ENCODE results near the gene SLC6A8. TPM values are rescaled to one million over a fixed set of nuclear protein-coding genes. Genes with fewer than 3 reads are reported as not detected.
A peak's percentile ranks its signal among the peaks of the same experiment; 100 is the strongest.

The SLC6A8 gene
- total RNA-seq = 178 TPM
- long read RNA-seq, transcript SLC6A8-201 (13 exons, 3,763 nt) = major isoform, 48 of 84 reads
- long read RNA-seq, partial matches to known transcripts = 30 of 84 reads
- long read RNA-seq, other reads (novel, unspliced or antisense) = 6 of 84 reads

DNA sequence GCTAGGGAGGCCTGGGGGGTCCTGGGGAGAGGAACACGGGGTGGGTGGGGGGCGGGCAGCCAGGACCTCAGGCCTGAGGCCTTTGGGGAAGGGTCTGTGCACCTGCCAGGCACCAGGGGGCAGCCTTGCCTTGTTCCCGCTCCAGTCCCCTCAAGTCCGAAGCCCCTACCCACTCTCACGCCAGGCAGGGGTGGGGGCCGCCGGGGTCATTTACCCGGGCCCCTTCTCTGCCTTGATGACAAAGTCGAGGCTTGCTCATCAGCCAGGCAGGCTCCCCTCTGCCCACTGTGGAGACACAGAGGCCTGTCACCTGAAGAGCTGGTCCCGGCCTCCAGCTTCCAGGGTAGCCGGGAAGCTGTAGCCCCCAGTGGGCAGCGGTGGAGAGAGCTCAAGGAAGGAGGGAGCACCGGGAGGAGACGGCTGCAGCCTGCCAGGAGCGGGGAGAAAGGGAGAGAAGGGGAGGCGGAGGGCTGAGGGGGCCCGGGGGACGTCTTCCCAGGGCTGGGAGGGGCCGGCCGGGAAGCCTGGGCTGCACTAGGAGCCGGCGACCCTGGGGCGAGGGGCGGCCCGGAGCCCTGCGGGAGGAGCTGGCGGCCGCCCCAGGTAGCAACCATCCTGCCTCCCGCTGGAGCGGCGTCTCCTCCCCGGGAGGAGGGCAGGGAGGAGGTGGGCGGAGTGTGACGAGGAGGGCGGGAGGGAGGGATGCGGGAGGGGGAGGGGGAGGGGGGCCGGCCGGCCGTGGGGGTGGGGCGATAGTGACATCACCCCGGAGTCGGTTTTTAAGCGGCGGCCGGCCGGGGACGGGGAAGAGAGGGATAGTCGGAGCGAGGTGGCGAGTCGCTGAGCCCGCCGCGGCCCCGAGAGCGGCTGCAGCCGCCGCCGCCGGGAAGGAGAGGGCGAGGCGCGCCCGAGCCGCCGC is at the start of gene SLC6A8:
SLC6A8 (plus strand) TSS at position 806 of the 919 bp plus-strand sequence. CDS start 649 bp downstream, outside the sequence.
- DNase-seq (ENCODE audit: missing footprints) = peak; percentile 86
- intact Hi-C loops (cut with DNase I) = loop anchor here (2.0 to 5.0 kb wide), 2 partner anchors 21 to 35 kb away; partner anchors contain the start of genes ABCD1 and BCAP31
- peak; percentile 64 for ATAC-seq

DNA sequence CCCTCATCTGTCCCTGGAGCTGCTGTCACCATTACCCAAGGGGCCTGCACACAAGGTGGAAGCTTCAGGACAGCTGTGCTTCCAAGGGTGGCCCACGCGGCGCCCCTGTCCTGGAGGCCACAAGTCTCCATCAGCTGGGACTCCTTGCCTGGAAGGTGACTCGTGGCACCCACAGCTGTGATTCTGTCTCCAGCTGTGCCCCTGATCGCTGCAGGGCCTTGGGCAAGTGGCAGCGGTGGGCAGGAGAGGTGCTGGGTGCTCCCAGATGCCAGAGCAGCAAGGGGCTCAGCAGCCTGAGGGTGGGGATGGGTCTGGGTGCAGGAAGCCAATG is 49.7 kb upstream of the SLC6A8 start:
- intact Hi-C loops (cut with DNase I) = no loop called here
- DNase-seq (ENCODE audit: missing footprints) = no peak

GRCh38 chrX:153638436-153639176 is 49.1 kb upstream of the SLC6A8 start:
- ATAC-seq = no peak
- intact Hi-C loops (cut with DNase I) = no loop called here
- no peak for DNase-seq (ENCODE audit: missing footprints)

More for the DNA sequence above, 49.7 kb upstream of the SLC6A8 start:
- no peak for ATAC-seq

DNA sequence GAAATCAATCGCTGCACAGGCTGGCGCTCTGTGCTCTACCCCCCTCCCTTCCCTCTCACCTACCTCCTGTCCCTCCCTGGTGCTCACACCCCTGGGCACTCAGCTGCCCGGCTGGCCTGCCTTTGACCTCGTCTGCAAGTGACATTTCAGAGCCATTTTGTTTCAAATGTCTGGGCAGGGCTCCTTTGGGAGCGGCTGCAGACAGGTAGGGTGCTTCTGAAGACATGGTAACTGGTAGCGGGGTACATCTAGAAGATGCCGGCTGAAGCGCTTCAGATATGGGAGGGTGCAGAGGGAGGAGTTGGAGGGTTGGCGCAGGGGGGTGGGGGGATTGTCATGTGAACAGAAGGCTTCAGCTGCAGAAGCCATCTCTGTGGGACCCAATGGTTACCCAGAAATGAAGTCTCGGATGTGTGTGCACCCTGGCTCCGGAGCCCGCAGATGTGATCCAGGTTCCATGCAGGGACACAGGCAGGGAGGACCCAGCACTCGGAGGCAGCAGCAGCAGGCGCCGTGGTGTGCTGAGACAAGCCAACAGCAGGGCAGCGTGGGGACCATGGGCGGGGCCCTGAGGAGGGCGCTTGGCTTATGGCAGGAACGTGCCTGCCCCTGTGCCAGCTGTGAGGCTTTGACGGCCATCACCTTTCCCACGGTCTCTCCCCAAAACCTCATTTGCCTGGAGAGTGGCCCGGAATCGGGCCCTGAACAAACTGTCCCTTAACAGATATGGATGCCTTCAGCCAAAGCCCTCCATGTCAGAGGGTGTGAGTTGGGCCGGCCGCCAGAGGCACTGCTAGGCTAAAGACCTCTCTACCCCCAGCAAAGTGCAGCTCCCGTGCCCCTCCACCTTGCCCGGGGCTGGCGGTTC is 48.3 kb upstream of the SLC6A8 start:
- no peak for DNase-seq (ENCODE audit: missing footprints)
- intact Hi-C loops (cut with DNase I) = no loop called here
- no peak for ATAC-seq

DNA sequence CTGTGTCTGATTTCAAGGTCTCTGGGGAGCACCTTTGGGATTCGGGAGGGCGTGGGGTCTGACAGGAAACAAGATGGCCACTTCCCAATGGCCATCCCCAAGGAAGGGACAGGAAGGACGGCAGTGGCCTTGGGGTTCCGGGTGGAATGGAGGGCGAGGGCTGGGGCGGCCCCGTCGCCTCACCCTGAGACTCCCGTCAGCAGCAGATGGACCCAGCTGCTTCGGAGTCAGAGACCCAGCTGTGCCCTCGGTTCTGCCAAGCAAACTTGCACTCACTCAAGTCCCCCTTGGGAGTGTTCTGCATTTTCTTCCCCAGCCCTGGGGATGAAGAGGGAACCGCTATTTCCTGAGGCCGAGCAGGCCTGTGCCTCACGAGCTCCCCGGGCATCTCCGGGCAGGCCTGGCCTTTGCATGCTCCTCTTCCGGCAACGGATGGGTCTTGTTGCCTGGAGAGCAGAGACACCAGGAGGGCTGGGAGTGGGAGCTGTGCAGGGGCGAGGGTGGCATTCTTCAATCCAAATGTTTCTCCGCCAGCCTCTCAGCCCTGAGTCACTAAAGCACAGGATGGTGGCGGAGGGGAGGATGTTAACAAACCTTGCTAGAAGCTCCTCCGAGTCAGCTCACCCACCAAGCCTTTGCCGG is 47.6 kb upstream of the SLC6A8 start:
- intact Hi-C loops (cut with DNase I) = no loop called here
- no peak for DNase-seq (ENCODE audit: missing footprints)
- no peak for ATAC-seq

GRCh38 chrX:153640736-153641575 is 46.8 kb upstream of the SLC6A8 start:
- no peak for ATAC-seq
- intact Hi-C loops (cut with DNase I) = no loop called here
- DNase-seq (ENCODE audit: missing footprints) = no peak

GRCh38 chrX:153641627-153642026 is 46.1 kb upstream of the SLC6A8 start:
- DNase-seq (ENCODE audit: missing footprints) (no peak), ATAC-seq (no peak)
- intact Hi-C loops (cut with DNase I) = no loop called here

DNA sequence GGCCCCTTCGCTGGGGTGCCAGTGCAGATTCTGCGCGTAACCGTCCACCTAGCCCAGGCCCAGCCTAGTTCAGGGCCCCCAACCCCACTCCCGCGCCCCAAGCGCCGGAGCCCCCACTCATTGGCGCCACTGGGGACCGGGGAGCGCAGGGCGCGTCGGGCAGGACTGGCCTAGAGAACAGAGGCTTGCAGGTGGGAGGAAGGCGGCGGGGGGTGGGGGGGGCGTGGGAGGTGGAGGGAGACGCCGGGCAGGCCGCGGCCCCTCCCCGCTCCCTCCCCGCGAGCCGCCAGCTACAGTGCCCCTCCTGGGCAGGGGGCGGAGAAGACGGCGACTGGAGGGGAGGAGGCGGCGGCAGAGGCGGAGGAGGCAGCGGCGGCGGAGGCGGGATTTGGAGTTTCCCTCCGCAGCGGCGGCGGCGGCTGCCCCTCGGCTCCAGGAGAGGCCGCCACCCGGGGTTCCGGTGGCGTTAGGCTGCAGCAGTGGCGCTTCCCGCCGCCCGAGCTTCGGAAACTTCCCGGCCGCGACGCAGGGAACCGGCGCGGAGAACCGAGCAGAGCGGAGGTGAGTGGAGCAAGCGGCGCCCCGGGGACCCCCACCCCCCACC is 45.6 kb upstream of the SLC6A8 start:
- no peak for DNase-seq (ENCODE audit: missing footprints)
- intact Hi-C loops (cut with DNase I) = no loop called here

DNA sequence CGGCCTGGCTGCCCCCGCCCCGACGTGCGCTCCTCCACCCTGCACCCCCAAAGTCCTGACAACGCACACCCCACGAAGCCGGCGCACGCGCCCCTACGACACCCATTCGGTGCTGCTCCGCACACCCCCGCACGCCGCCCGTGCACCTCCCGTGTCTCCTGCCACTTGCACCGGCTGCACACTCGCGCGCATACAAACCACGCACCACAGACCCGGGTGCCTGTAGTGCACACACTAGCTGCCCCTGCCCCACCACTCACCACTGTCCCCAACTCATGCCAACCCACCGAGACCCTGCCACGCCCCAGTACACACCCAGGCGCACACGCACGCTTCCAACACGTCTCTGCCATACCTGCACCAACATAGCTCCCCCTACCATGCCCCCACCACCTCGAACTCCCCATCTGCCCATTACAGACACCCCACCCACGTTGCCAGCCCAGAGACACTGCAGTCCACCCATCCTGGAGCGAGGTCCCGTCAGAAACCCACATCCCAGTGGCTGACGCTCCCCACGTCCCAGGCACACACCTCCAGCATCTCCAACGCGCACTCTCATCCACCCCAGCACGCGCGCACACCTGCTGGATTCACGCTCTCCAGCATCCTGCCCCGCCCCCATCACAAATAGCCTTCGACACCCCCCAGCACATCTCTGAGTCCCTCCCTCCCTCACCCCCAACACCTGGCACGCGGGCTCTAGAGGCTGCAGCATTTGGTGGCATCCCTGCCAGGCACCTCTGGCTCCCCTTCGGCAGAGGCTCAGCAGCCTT is 44.9 kb upstream of the SLC6A8 start:
- ATAC-seq = no peak
- DNase-seq (ENCODE audit: missing footprints) = no peak
- intact Hi-C loops (cut with DNase I) = no loop called here

More for the DNA sequence above, 45.6 kb upstream of the SLC6A8 start:
- no peak for ATAC-seq

GRCh38 chrX:153643431-153644351 is 44.0 kb upstream of the SLC6A8 start:
- intact Hi-C loops (cut with DNase I) = no loop called here
- no peak for ATAC-seq
- peak; percentile 62 for DNase-seq (ENCODE audit: missing footprints)

DNA sequence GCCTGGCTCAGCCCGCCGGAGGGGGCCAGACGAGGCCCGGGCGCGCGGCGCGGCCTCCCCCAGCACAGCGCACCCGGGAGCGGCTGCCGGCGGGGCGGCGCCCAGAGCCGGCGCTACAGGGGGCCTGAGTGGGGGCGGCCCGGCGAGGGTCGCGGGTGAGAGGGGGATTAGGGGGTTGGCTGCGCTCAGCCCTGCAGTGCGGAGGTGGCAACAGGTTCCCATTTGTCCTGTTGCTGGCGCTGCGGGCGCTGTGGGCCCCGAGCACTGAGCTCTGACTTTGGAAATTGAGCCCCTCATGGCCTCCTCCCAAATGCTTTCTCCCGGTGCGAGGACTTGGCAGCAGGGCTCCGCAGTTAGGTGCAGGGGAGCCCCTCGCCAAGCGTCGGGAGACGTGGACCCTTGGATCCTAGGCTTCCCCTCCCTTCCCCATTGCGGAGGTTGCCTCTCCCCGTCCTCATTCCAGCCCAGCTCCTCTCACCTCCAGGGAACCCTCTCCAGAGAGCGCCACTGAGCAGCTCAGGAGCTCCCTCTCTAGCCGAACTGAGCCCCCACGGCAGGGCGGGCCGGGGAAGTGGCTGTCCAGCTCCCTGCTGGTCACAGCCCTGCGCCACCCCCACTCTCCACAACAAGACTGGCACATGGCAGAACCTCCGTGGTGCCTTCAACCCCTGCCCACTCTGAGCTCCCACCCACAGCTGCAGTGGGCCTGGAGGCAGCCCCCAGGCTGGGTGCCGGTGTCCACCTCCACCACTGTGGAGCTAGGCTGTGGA is 43.2 kb upstream of the SLC6A8 start:
- intact Hi-C loops (cut with DNase I) = loop anchor here (5.0 kb wide), 1 partner anchor 87 kb away; no protein-coding TSS in a partner anchor
- DNase-seq (ENCODE audit: missing footprints) (peak; percentile 35), ATAC-seq (no peak)

- DNase-seq (ENCODE audit: missing footprints) (peak; percentile 17), ATAC-seq (no peak)
- intact Hi-C loops (cut with DNase I) = loop anchor here (5.0 kb wide), 1 partner anchor 88 kb away; no protein-coding TSS in a partner anchor
Measured at GRCh38 chrX:153645151-153645550, 42.6 kb upstream of the SLC6A8 start.

- intact Hi-C loops (cut with DNase I) = loop anchor here (5.0 kb wide), 1 partner anchor 89 kb away; no protein-coding TSS in a partner anchor
- peak; percentile 4 for DNase-seq (ENCODE audit: missing footprints)
- no peak for ATAC-seq
Measured at GRCh38 chrX:153645921-153646488, 41.7 kb upstream of the SLC6A8 start.

Data from Right ventricle myocardium inferior (tissue), 1 donor.